H1 (cell line): Measurements from ENCODE around the gene CACFD1. TPM values are rescaled to one million over a fixed set of nuclear protein-coding genes. Genes with fewer than 3 reads are reported as not detected.

Experiments
- CTCF ChIA-PET: fragments of 300-600 bp; sonication (Branson Sonifier 250); formaldehyde crosslinking; loops from one replicate; lab custom pipeline; 2021; ENCODE audit not compliant: partially characterized antibody; lab: Charles Lee
- POLR2A ChIA-PET: fragments of 300-600 bp; sonication (Branson Sonifier 250); formaldehyde crosslinking; loops from one replicate; lab custom pipeline; 2021; ENCODE audit warnings: inconsistent platforms; ENCODE audit not compliant: partially characterized antibody; lab: Charles Lee
- DNase-seq, 2 experiments: peaks; one replicate each; pipeline versions ENCODE4 v3.0.0 to v3.0.0-alpha.2; 2010 to 2022; ENCODE audit warnings: low spot score in 2 of 2, low read depth in 1 of 2, mixed read lengths in 1 of 2
- FAIRE-seq: peaks from 2 replicates; lab custom pipeline; 2011; peaks lifted over from hg19 to GRCh38; lab: Jason Lieb, UNC
- H2AFZ ChIP-seq: 2 replicates; pipeline ENCODE4 v1.8.1; 2012; ENCODE audit warnings: low read length, inconsistent platforms
- H2AK5ac ChIP-seq: 2 replicates; pipeline ENCODE4 v1.6.1; 2013; ENCODE audit warnings: low read depth, low read length
- H2BK120ac ChIP-seq: replicated peaks from 2 replicates; pipeline ENCODE3; 2013; ENCODE audit warnings: low read depth, low read length, inconsistent platforms
- H2BK12ac ChIP-seq: 2 replicates; pipeline ENCODE4 v1.6.1; 2013; ENCODE audit warnings: low read depth, low read length
- H2BK15ac ChIP-seq: 2 replicates; pipeline ENCODE4 v1.6.1; 2013; ENCODE audit warnings: low read length
- H2BK20ac ChIP-seq: 2 replicates; pipeline ENCODE4 v1.6.1; 2013; ENCODE audit warnings: low read length
- H2BK5ac ChIP-seq: 2 replicates; pipeline ENCODE4 v1.6.1; 2013; ENCODE audit warnings: low read depth, low read length
- H3K14ac ChIP-seq: 2 replicates; pipeline ENCODE4 v1.6.1; 2013; ENCODE audit warnings: inconsistent platforms; ENCODE audit not compliant: insufficient read length
- H3K18ac ChIP-seq: 2 replicates; pipeline ENCODE4 v1.6.1; 2013; ENCODE audit warnings: low read length; ENCODE audit errors: extremely low read depth
- H3K23ac ChIP-seq: 2 replicates; pipeline ENCODE4 v1.6.1; 2013; ENCODE audit warnings: inconsistent platforms; ENCODE audit not compliant: insufficient read length
- H3K23me2 ChIP-seq: 2 replicates; pipeline ENCODE4 v1.6.1; 2013; ENCODE audit warnings: low read depth, low read length
- H3K27ac ChIP-seq: 2 replicates; pipeline ENCODE4 v1.6.1; 2011; ENCODE audit warnings: low read depth, low read length, inconsistent platforms
- H3K27me3 ChIP-seq, 4 experiments: replicated peaks in 1 of 4; 1 replicate in 1 of 4; 2 replicates in 3 of 4; pipeline versions ENCODE4 v1.6.1 to v1.8.1; 2011 to 2013; ENCODE audit warnings: low read length in 3 of 4, mild to moderate bottlenecking in 3 of 4, inconsistent platforms in 2 of 4, mixed read lengths in 2 of 4, moderate library complexity in 1 of 4; ENCODE audit not compliant: control insufficient read depth in 3 of 4, insufficient read depth in 3 of 4; ENCODE audit errors: extremely low read depth in 1 of 4
- H3K36me3 ChIP-seq, 4 experiments: 2 replicates each; pipeline versions ENCODE4 v1.6.1 to v1.8.1; 2011 to 2013; ENCODE audit warnings: mild to moderate bottlenecking in 4 of 4, low read length in 3 of 4, moderate library complexity in 2 of 4, control low read depth in 1 of 4, inconsistent platforms in 1 of 4; ENCODE audit not compliant: insufficient read depth in 4 of 4, control insufficient read depth in 2 of 4
- H3K4ac ChIP-seq: replicated peaks from 2 replicates; pipeline ENCODE3; 2013; ENCODE audit warnings: low read length, low read depth, mixed read lengths, inconsistent platforms; ENCODE audit not compliant: insufficient read length
- H3K4me1 ChIP-seq, 4 experiments: replicated peaks in 1 of 4; 1 replicate in 1 of 4; 2 replicates in 3 of 4; pipeline versions ENCODE4 v1.6.1 to v1.8.1; 2011 to 2013; ENCODE audit warnings: low read length in 3 of 4, inconsistent platforms in 2 of 4, mixed read lengths in 1 of 4; ENCODE audit not compliant: insufficient read depth in 4 of 4, control insufficient read depth in 3 of 4
- H3K4me2 ChIP-seq, 2 experiments: 2 replicates each; pipeline versions ENCODE4 v1.6.1 to v1.8.1; 2011 to 2013; ENCODE audit warnings: low read depth in 2 of 2, low read length in 2 of 2, control low read depth in 1 of 2, inconsistent platforms in 1 of 2, mild to moderate bottlenecking in 1 of 2; ENCODE audit not compliant: insufficient read depth in 1 of 2
- H3K4me3 ChIP-seq, 4 experiments: fragments of 200-600, 300-600 bp in 1 of 4; sonication (generic), shearing (Covaris generic), sonication (Bioruptor Twin) in 1 of 4; 2 replicates each; pipeline versions ENCODE4 v1.5.1 to v1.8.1; 2011 to 2016; ENCODE audit warnings: low read length in 4 of 4, low read depth in 3 of 4, control low read depth in 2 of 4, inconsistent platforms in 2 of 4, mild to moderate bottlenecking in 2 of 4, mixed read lengths in 1 of 4, moderate library complexity in 1 of 4; ENCODE audit not compliant: insufficient read depth in 2 of 4; ENCODE audit errors: extremely low read depth in 1 of 4
- H3K56ac ChIP-seq: replicated peaks from 2 replicates; pipeline ENCODE3; 2013; ENCODE audit warnings: low read depth, mild to moderate bottlenecking, mixed read lengths, low read length, inconsistent platforms; ENCODE audit not compliant: insufficient read length
- H3K79me1 ChIP-seq: 2 replicates; pipeline ENCODE4 v1.6.1; 2013; ENCODE audit warnings: low read depth, low read length, control low read depth
- H3K79me2 ChIP-seq, 2 experiments: 2 replicates each; pipeline versions ENCODE4 v1.6.1 to v1.8.1; 2012 to 2013; ENCODE audit warnings: low read length in 2 of 2, mild to moderate bottlenecking in 2 of 2, inconsistent platforms in 1 of 2; ENCODE audit not compliant: insufficient read depth in 2 of 2, control insufficient read depth in 1 of 2
- H3K9ac ChIP-seq, 4 experiments: replicated peaks in 1 of 4; 1 replicate in 1 of 4; 2 replicates in 3 of 4; pipeline versions ENCODE4 v1.6.1 to v1.8.1; 2011 to 2013; ENCODE audit warnings: low read depth in 3 of 4, low read length in 3 of 4, control low read depth in 2 of 4, mild to moderate bottlenecking in 2 of 4, moderate library complexity in 2 of 4, inconsistent platforms in 1 of 4; ENCODE audit errors: extremely low read depth in 1 of 4
- H3K9me3 ChIP-seq, 2 experiments: 2 replicates each; pipeline versions ENCODE4 v1.6.1 to v1.8.1; 2012 to 2013; ENCODE audit warnings: mild to moderate bottlenecking in 2 of 2, moderate library complexity in 2 of 2, control low read depth in 1 of 2, inconsistent platforms in 1 of 2, low read depth in 1 of 2, low read length in 1 of 2, mixed read lengths in 1 of 2; ENCODE audit not compliant: insufficient read depth in 2 of 2
- H4K20me1 ChIP-seq, 2 experiments: replicated peaks in 1 of 2; 2 replicates each; pipeline versions ENCODE3 to v1.8.1; 2011 to 2013; ENCODE audit warnings: inconsistent platforms in 2 of 2, low read length in 2 of 2, mild to moderate bottlenecking in 1 of 2; ENCODE audit not compliant: insufficient read depth in 2 of 2, control insufficient read depth in 1 of 2
- H4K5ac ChIP-seq: 2 replicates; pipeline ENCODE4 v1.6.1; 2013; ENCODE audit warnings: low read length, low read depth, mixed read lengths, inconsistent platforms; ENCODE audit not compliant: insufficient read length
- H4K8ac ChIP-seq: 2 replicates; pipeline ENCODE4 v1.8.0; 2013; ENCODE audit warnings: mild to moderate bottlenecking, moderate library complexity, low read length, inconsistent platforms; ENCODE audit not compliant: insufficient read depth; ENCODE audit errors: extremely low read depth
- H4K91ac ChIP-seq: replicated peaks from 2 replicates; pipeline ENCODE3; 2013; ENCODE audit warnings: low read length, mixed read lengths, inconsistent platforms; ENCODE audit not compliant: insufficient read length
- ASH2L ChIP-seq: fragments of 200-600, 300-600 bp; sonication (generic); IDR thresholded peaks from one replicate; pipeline ENCODE4 v1.7.1; 2017; ENCODE audit warnings: low read length
- CBX5 ChIP-seq: fragments of 300-800, 300-1000 bp; sonication (generic); IDR thresholded peaks from 2 replicates; pipeline ENCODE4 v1.7.1; 2016; ENCODE audit warnings: antibody characterized with exemption, low read length, low read depth
- CHD1 ChIP-seq: IDR thresholded peaks from 2 replicates; pipeline ENCODE4 v1.6.1; 2012; ENCODE audit warnings: low read depth, low read length, improper control_type of control experiment
- EP300 ChIP-seq, 2 experiments: IDR thresholded peaks; 1 replicate in 1 of 2; 2 replicates in 1 of 2; pipeline ENCODE4 v1.6.1; 2011 to 2012; ENCODE audit warnings: low read depth in 2 of 2, low read length in 2 of 2, mild to moderate bottlenecking in 2 of 2, borderline replicate concordance in 1 of 2, inconsistent platforms in 1 of 2, moderate library complexity in 1 of 2
- EZH2 ChIP-seq: fragments of 200-600 bp; sonication (generic); IDR thresholded peaks from 2 replicates; pipeline ENCODE4 v1.7.1; 2012; ENCODE audit warnings: low read depth, mild to moderate bottlenecking, moderate library complexity, low read length, inconsistent platforms; ENCODE audit not compliant: severe bottlenecking
- HDAC2 ChIP-seq, 2 experiments: fragments of 300-600 bp in 1 of 2; sonication (generic) in 1 of 2; IDR thresholded peaks; 2 replicates each; pipeline ENCODE4 v1.6.1; 2011 to 2012; ENCODE audit warnings: low read depth in 2 of 2, low read length in 2 of 2, mild to moderate bottlenecking in 2 of 2, moderate library complexity in 2 of 2, borderline replicate concordance in 1 of 2, inconsistent platforms in 1 of 2
- JUND ChIP-seq: IDR thresholded peaks from 2 replicates; pipeline ENCODE4 v1.6.1; 2011; ENCODE audit warnings: mild to moderate bottlenecking, improper control_type of control experiment, low read length
- NANOG ChIP-seq: IDR thresholded peaks from 2 replicates; pipeline ENCODE4 v1.6.1; 2011; ENCODE audit warnings: low read length, low read depth, mild to moderate bottlenecking, inconsistent platforms; ENCODE audit not compliant: insufficient read depth, poor library complexity, severe bottlenecking
- SAP30 ChIP-seq: fragments of 300-600 bp; sonication (generic); IDR thresholded peaks from 2 replicates; pipeline ENCODE4 v1.7.1; 2012; ENCODE audit warnings: low read length, moderate library complexity, mild to moderate bottlenecking, inconsistent platforms; ENCODE audit not compliant: insufficient read depth, insufficient replicate concordance
- SIN3A ChIP-seq, 2 experiments: IDR thresholded peaks in 1 of 2; conservative IDR thresholded peaks in 1 of 2; 2 replicates each; pipeline ENCODE4 v1.6.1; 2011 to 2012; ENCODE audit warnings: low read length in 2 of 2, improper control_type of control experiment in 1 of 2, low read depth in 1 of 2, mild to moderate bottlenecking in 1 of 2
- SP2 ChIP-seq: IDR thresholded peaks from 2 replicates; pipeline ENCODE4 v1.6.1; 2012; ENCODE audit warnings: mild to moderate bottlenecking, low read length, inconsistent platforms
- SRF ChIP-seq: IDR thresholded peaks from 2 replicates; pipeline ENCODE4 v1.6.1; 2011; ENCODE audit warnings: mild to moderate bottlenecking, low read depth, low read length, moderate library complexity
- WGBS, 2 experiments: shearing (Covaris generic) in 1 of 2; methylation state at CpG; one replicate each; pipeline versions ENCODE4 v1.1.6 to v1.1.7; 2013 to 2015; ENCODE audit warnings: low lambda C conversion rate in 2 of 2, mixed read lengths in 2 of 2, inconsistent platforms in 1 of 2, low coverage in 1 of 2, missing lambda C conversion rate in 1 of 2; ENCODE audit not compliant: insufficient replicate concordance in 2 of 2, insufficient coverage in 1 of 2, insufficient read length in 1 of 2; ENCODE audit errors: extremely low coverage in 1 of 2, missing lambda C conversion rate in 1 of 2; 5-methylcytosine and 5-hydroxymethylcytosine counted together
- polyA plus RNA-seq, 7 experiments: library from polyadenylated mRNA; depleted of rRNA in 3 of 7; stranded (reverse) in 5 of 7; unstranded in 2 of 7; fragments of >200 nt in 5 of 7; fragments of 200-250 nt in 2 of 7; gene quantifications; 1 replicate in 5 of 7; 2 replicates in 1 of 7; 4 replicates in 1 of 7; pipeline versions ENCODE4 v1.2.1 to v1.2.3, GENCODE V29; 2011 to 2013; ENCODE audit warnings: missing spikeins in 2 of 7, mixed read lengths in 2 of 7
- total RNA-seq: library from RNA; stranded (reverse); fragmentation: NEBNext Ultra II Directional; extraction: Animal tissue kit (Norgen Biotek cat#: 25700); gene quantifications from 2 replicates; pipeline ENCODE4 v1.2.1, GENCODE V29; 2021

The CACFD1 gene
- total and polyA plus RNA-seq, 2 of the 8 experiments (the other 6 are each of a cell fraction or from before 2014, with no cell fraction given): 13.4 to 15.5 TPM

DNA sequence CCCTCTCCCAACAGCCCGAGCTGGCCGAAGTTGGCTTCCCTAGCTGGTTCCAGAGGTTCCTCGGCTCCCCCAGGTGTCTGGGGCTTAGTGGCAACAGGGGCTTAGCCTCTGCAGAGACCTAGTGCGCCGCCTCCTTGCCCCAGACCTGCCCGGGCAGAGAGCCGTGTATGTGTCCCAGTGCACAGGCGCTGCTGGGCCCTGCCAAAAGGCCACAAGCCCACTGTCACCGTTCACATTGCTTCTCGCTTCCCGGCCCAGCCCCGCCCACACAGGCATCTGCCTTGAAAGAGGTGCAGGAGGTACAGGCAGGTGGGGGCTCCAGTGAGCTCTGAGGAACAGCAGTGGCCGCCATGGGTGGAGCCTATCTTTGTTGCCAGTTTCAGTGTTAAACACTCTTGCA lies 2.5 kb upstream of the CACFD1 start:
- Histone ChIP-seq H3K23ac (no peak overlapping the region), H3K4me2 (no peak overlapping the region), H3K18ac (no peak overlapping the region), H4K8ac (no peak overlapping the region), H2BK5ac (peak overlapping the region; percentile 9; the same call in 1 of the 2 replicates), H3K4me1 (peaks cover 2 to 13% (median 11%) of the 10 kb centered on the region in 4 experiments), H3K9ac (no peak overlapping the region), H2BK12ac (peak overlapping the region; percentile 80; the same call in 1 of the 2 replicates), H3K36me3 (no peaks in the 10 kb centered on the region), H3K23me2 (peaks cover 7% of the 10 kb centered on the region; the same call in 1 of the 2 replicates), H2AFZ (no peak overlapping the region), H3K14ac (no peak overlapping the region), H4K91ac (no peak overlapping the region), H4K20me1 (peaks cover 0 to 2% of the 10 kb centered on the region in 2 experiments), H2BK15ac (no peak overlapping the region), H3K27ac (no peak overlapping the region; the same call in 1 of the 2 replicates), H2BK20ac (0 out of 2 replicates have a peak overlapping the region, but pooled peaks have one; percentile 61), H2AK5ac (peak overlapping the region; percentile 65; the same call in 1 of the 2 replicates), H3K27me3 (no peaks in the 10 kb centered on the region; a peak in 2 of 7 replicates), H3K9me3 (no peaks in the 10 kb centered on the region), H3K4ac (no peak overlapping the region), H3K56ac (no peak overlapping the region), H2BK120ac (no peak overlapping the region), H3K79me1 (peaks cover 7% of the 10 kb centered on the region; the same call in 1 of the 2 replicates), H3K79me2 (peaks cover 0 to 9% of the 10 kb centered on the region in 2 experiments; a peak in 2 of 4 replicates), H4K5ac (no peak overlapping the region), H3K4me3 (no peak overlapping the region)
- WGBS, 2 experiments: 87% methylated on average over 13 of the region's 13 CpGs; no CpG with 5 or more reads in 1 of the 2 experiments
- CTCF ChIA-PET: interaction anchor here (0.9 to 6.9 kb wide), 14 partner anchors 9 to 269 kb away, joined by 3 to 64 read pairs (median 4); partner anchors contain the start of gene SLC2A6
- FAIRE-seq (no peak), DNase-seq (no peak)
- POLR2A ChIA-PET: no interaction called here
- no peak for TF ChIP-seq JUND
- TF ChIP-seq SIN3A (conservative IDR thresholded peaks at IDR 0.05 in 1 of 2, IDR thresholded peaks at IDR 0.05 in 1 of 2; ENCODE audit: low read depth in 1 of 2, low read length in 2 of 2): no peak
- no peak for TF ChIP-seq SAP30
- TF ChIP-seq HDAC2 (IDR thresholded peaks at IDR 0.05; ENCODE audit: borderline replicate concordance in 1 of 2, low read depth in 2 of 2, low read length in 2 of 2): no peak
- TF ChIP-seq EZH2: no peak
- no peak for TF ChIP-seq SP2
- no peak for TF ChIP-seq NANOG
- TF ChIP-seq ASH2L: no peak
- no peak for TF ChIP-seq CHD1
- TF ChIP-seq CBX5: no peak
- no peak for TF ChIP-seq SRF
- no peak for TF ChIP-seq EP300 (IDR thresholded peaks at IDR 0.05; ENCODE audit: borderline replicate concordance in 1 of 2, low read depth in 2 of 2, low read length in 2 of 2)
